CD4-positive, alpha-beta T cell (primary cell): ENCODE data around the gene FHL5. TPM values are rescaled to one million over a fixed set of nuclear protein-coding genes. Genes with fewer than 3 reads are reported as not detected.

Experiments
- ATAC-seq: fragments of 200-7000 bp; cut with Tn5 transposase; one replicate; pipeline ENCODE4 v1.10.0; 2022; ENCODE audit warnings: mild to moderate bottlenecking; ENCODE audit not compliant: poor library complexity
- CTCF ChIA-PET: fragments of 350-600 bp; sonication (Branson Sonifier 250); formaldehyde crosslinking; loops from one replicate; lab custom pipeline; 2021; ENCODE audit warnings: antibody characterized with exemption, inconsistent platforms; lab: Charles Lee
- POLR2A ChIA-PET: fragments of 350-600 bp; sonication (Branson Sonifier 250); formaldehyde crosslinking; loops from one replicate; lab custom pipeline; 2021; ENCODE audit warnings: antibody characterized with exemption, inconsistent platforms; lab: Charles Lee
- DNase-seq, 14 experiments: peaks; one replicate each; pipeline ENCODE4 v3.0.0-alpha.2; 2013 to 2020; ENCODE audit warnings: mixed read lengths in 2 of 14
- H3K27ac ChIP-seq, 2 donors: one replicate each; pipeline versions ENCODE4 v1.5.1 to v1.7.0; 2013; ENCODE audit warnings: low read length in 2 of 2, low read depth in 1 of 2, mild to moderate bottlenecking in 1 of 2
- H3K27me3 ChIP-seq, 2 experiments: 1 replicate in 1 of 2; 2 replicates in 1 of 2; pipeline versions ENCODE4 v1.6.1 to v1.7.0; 2013; ENCODE audit warnings: low read length in 2 of 2, control low read depth in 1 of 2, mild to moderate bottlenecking in 1 of 2, moderate library complexity in 1 of 2; ENCODE audit not compliant: insufficient read depth in 2 of 2, control insufficient read depth in 1 of 2
- H3K36me3 ChIP-seq: one replicate; pipeline ENCODE4 v1.6.1; 2013; ENCODE audit warnings: low read length, control low read depth; ENCODE audit not compliant: insufficient read depth
- H3K4me1 ChIP-seq: one replicate; pipeline ENCODE4 v1.6.1; 2013; ENCODE audit warnings: low read length, control low read depth; ENCODE audit not compliant: insufficient read depth
- H3K4me3 ChIP-seq: one replicate; pipeline ENCODE4 v1.5.1; 2013; ENCODE audit warnings: mild to moderate bottlenecking, low read length, moderate library complexity
- H3K9me3 ChIP-seq, 2 experiments: 1 replicate in 1 of 2; 2 replicates in 1 of 2; pipeline versions ENCODE4 v1.6.1 to v1.7.0; 2013; ENCODE audit warnings: low read length in 2 of 2, mild to moderate bottlenecking in 2 of 2, control low read depth in 1 of 2, moderate library complexity in 1 of 2; ENCODE audit not compliant: control insufficient read depth in 1 of 2, insufficient read depth in 1 of 2
- H3K27ac Mint-ChIP-seq: one replicate; pipeline ENCODE4 v1.8.0; 2020; ENCODE audit warnings: mixed read lengths
- H3K27me3 Mint-ChIP-seq: one replicate; pipeline ENCODE4 v1.8.0; 2021; ENCODE audit warnings: mixed read lengths
- H3K36me3 Mint-ChIP-seq: one replicate; pipeline ENCODE4 v1.8.0; 2021; ENCODE audit warnings: low read depth, mixed read lengths
- H3K4me1 Mint-ChIP-seq: one replicate; pipeline ENCODE4 v1.8.0; 2021; ENCODE audit warnings: low read depth, mixed read lengths
- H3K4me3 Mint-ChIP-seq: one replicate; pipeline ENCODE4 v1.8.0; 2020; ENCODE audit warnings: mild to moderate bottlenecking, mixed read lengths
- H3K9me3 Mint-ChIP-seq: one replicate; pipeline ENCODE4 v1.8.0; 2020; ENCODE audit warnings: mixed read lengths
- CTCF ChIP-seq: fragments of 200-600 bp; IDR thresholded peaks from one replicate; pipeline ENCODE4 v1.8.0; 2022; ENCODE audit warnings: antibody characterized with exemption, mild to moderate bottlenecking
- intact Hi-C, 2 experiments: fragments of 100-400 bp; cut with DNase I in 1 of 2; cut with micrococcal nuclease in 1 of 2; formaldehyde crosslinking; loops; one replicate each; pipeline versions ENCODE4 v1.15.1 to v1.9.0; 2023 to 2025; cut with DNase I, micrococcal nuclease
- total RNA-seq, 174 experiments: library from RNA in 2 of 174; stranded (reverse) in 2 of 174; gene quantifications; one replicate each; pipeline ENCODE4 v1.2.3 and lab custom pipeline; 2021 to 2026

The FHL5 gene
- total RNA-seq, 2 experiments from 2014 or later, result not detected

- Histone ChIP-seq H3K27me3 (peaks cover 0 to 4% of the 10 kb centered on the region in 2 experiments), H3K4me1 (no peaks in the 10 kb centered on the region), H3K9me3 (no peaks in the 10 kb centered on the region), H3K27ac (no peak overlapping the region), H3K4me3 (no peak overlapping the region), H3K36me3 (no peaks in the 10 kb centered on the region)
- Mint-ChIP-seq H3K27ac (no peak overlapping the region), H3K4me3 (no peak overlapping the region), H3K27me3 (peaks cover 5% of the 10 kb centered on the region), H3K36me3 (no peaks in the 10 kb centered on the region), H3K4me1 (no peaks in the 10 kb centered on the region), H3K9me3 (peaks cover 3% of the 10 kb centered on the region)
- no peak for TF ChIP-seq CTCF
- ChIA-PET POLR2A (no interaction called here), CTCF (no interaction called here)
- intact Hi-C loops, result no loop called here
- DNase-seq, result no peak
- no peak for ATAC-seq
Observed at GRCh38 chr6:96563853-96564252, 925 bp downstream of the FHL5 start.

- DNase-seq (no peak), ATAC-seq (no peak)
- ChIA-PET CTCF (no interaction called here), POLR2A (no interaction called here)
- no peak overlapping the region for H3K27ac Mint-ChIP-seq
- TF ChIP-seq CTCF, result no peak
- Histone ChIP-seq H3K4me3 (no peak overlapping the region), H3K27me3 (peaks cover 0 to 8% of the 10 kb centered on the region in 2 experiments), H3K27ac (no peak overlapping the region), H3K36me3 (no peaks in the 10 kb centered on the region), H3K4me1 (no peaks in the 10 kb centered on the region), H3K9me3 (peaks cover 8 to 23% of the 10 kb centered on the region in 2 experiments)
- no peak overlapping the region for H3K4me3 Mint-ChIP-seq
- intact Hi-C loops, result no loop called here
- no peaks in the 10 kb centered on the region for H3K4me1 Mint-ChIP-seq
- H3K9me3 Mint-ChIP-seq, result peaks cover 15% of the 10 kb centered on the region
- H3K27me3 Mint-ChIP-seq, result peaks cover 37% of the 10 kb centered on the region
- no peaks in the 10 kb centered on the region for H3K36me3 Mint-ChIP-seq
Observed at GRCh38 chr6:96570053-96570452, 7.1 kb downstream of the FHL5 start.

GRCh38 chr6:96571551-96571950 lies 8.6 kb downstream of the FHL5 start:
- Histone ChIP-seq H3K9me3 (peaks cover 8 to 23% of the 10 kb centered on the region in 2 experiments), H3K36me3 (no peaks in the 10 kb centered on the region), H3K4me1 (no peaks in the 10 kb centered on the region), H3K27ac (no peak overlapping the region), H3K27me3 (peaks cover 0 to 4% of the 10 kb centered on the region in 2 experiments), H3K4me3 (no peak overlapping the region)
- H3K4me1 Mint-ChIP-seq, result no peaks in the 10 kb centered on the region
- H3K9me3 Mint-ChIP-seq, result peaks cover 13% of the 10 kb centered on the region
- ChIA-PET POLR2A (no interaction called here), CTCF (no interaction called here)
- no peak overlapping the region for H3K4me3 Mint-ChIP-seq
- peaks cover 47% of the 10 kb centered on the region for H3K27me3 Mint-ChIP-seq
- intact Hi-C loops, result no loop called here
- H3K27ac Mint-ChIP-seq, result no peak overlapping the region
- H3K36me3 Mint-ChIP-seq, result no peaks in the 10 kb centered on the region
- ATAC-seq (no peak), DNase-seq (no peak)
- TF ChIP-seq CTCF, result no peak
